HG03135 (cell line): ENCODE data around the gene SNX7.
A peak's percentile ranks its signal among the peaks of the same experiment; 100 is the strongest.

ENCODE experiments used
- ATAC-seq: cut with Tn5 transposase; IDR thresholded peaks from one replicate; pipeline ENCODE4 v1.9.1; 2021; ENCODE audit warnings: mild to moderate bottlenecking, moderate library complexity; ENCODE audit not compliant: unreplicated experiment

The SNX7 gene

GRCh38 chr1:98763488-98764150 lies 102.1 kb downstream of the SNX7 start:
- no peak for ATAC-seq

GRCh38 chr1:98764485-98764884 lies 103.0 kb downstream of the SNX7 start:
- no peak for ATAC-seq

GRCh38 chr1:98766255-98766654 lies 104.7 kb downstream of the SNX7 start:
- no peak for ATAC-seq

- ATAC-seq: no peak
These were observed 107.6 kb downstream of the SNX7 start for GRCh38 chr1:98769162-98769561.

GRCh38 chr1:98781906-98782305 lies 120.4 kb downstream of the SNX7 start:
- ATAC-seq: no peak

- ATAC-seq: no peak
These were observed 122.3 kb downstream of the SNX7 start for GRCh38 chr1:98783821-98784220.

GRCh38 chr1:98791498-98791897 lies 130.0 kb downstream of the SNX7 start:
- no peak for ATAC-seq

GRCh38 chr1:98792123-98792522 lies 130.6 kb downstream of the SNX7 start:
- no peak for ATAC-seq

GRCh38 chr1:98793136-98793535 lies 131.6 kb downstream of the SNX7 start:
- ATAC-seq: no peak

GRCh38 chr1:98794196-98794886 lies 132.8 kb downstream of the SNX7 start:
- ATAC-seq: peak; percentile 95

- no peak for ATAC-seq
These were observed 134.5 kb downstream of the SNX7 start for GRCh38 chr1:98796049-98796448.

GRCh38 chr1:98797506-98797905 lies 136.0 kb downstream of the SNX7 start:
- no peak for ATAC-seq
